Nephron progenitor cell (in vitro differentiated cells): Measurements from ENCODE around the gene ARMS2.

Experiments used
- DNase-seq: peaks from one replicate; pipeline ENCODE4 v3.0.0; 2021
- H3K27ac Mint-ChIP-seq: 2 replicates; pipeline ENCODE4 v1.8.0; 2021; ENCODE audit warnings: mild to moderate bottlenecking, moderate library complexity, mixed read lengths
- H3K27me3 Mint-ChIP-seq: 2 replicates; pipeline ENCODE4 v1.8.0; 2021; ENCODE audit warnings: mild to moderate bottlenecking, low read depth, mixed read lengths; ENCODE audit not compliant: poor library complexity
- H3K36me3 Mint-ChIP-seq: 2 replicates; pipeline ENCODE4 v1.8.0; 2021; ENCODE audit warnings: low read depth, mixed read lengths
- H3K4me1 Mint-ChIP-seq: 2 replicates; pipeline ENCODE4 v1.8.0; 2021; ENCODE audit warnings: mixed read lengths
- H3K4me3 Mint-ChIP-seq: 2 replicates; pipeline ENCODE4 v1.8.0; 2021; ENCODE audit warnings: mild to moderate bottlenecking, moderate library complexity, mixed read lengths
- H3K9me3 Mint-ChIP-seq: 2 replicates; pipeline ENCODE4 v1.8.0; 2021; ENCODE audit warnings: mild to moderate bottlenecking, moderate library complexity, mixed read lengths
- CTCF ChIP-seq: fragments of 200-600 bp; sonication (generic); IDR thresholded peaks from 2 replicates; pipeline ENCODE4 v1.5.0; 2021; ENCODE audit warnings: antibody characterized with exemption

The ARMS2 gene

GRCh38 chr10:122469848-122470247 lies 15.4 kb downstream of the ARMS2 start:
- DNase-seq, result no peak
- Mint-ChIP-seq H3K27ac (no peak overlapping the region), H3K36me3 (no peaks in the 10 kb centered on the region), H3K4me1 (peaks cover 19% of the 10 kb centered on the region), H3K9me3 (no peaks in the 10 kb centered on the region), H3K27me3 (peaks cover 64% of the 10 kb centered on the region), H3K4me3 (no peak overlapping the region)
- TF ChIP-seq CTCF, result no peak

DNA sequence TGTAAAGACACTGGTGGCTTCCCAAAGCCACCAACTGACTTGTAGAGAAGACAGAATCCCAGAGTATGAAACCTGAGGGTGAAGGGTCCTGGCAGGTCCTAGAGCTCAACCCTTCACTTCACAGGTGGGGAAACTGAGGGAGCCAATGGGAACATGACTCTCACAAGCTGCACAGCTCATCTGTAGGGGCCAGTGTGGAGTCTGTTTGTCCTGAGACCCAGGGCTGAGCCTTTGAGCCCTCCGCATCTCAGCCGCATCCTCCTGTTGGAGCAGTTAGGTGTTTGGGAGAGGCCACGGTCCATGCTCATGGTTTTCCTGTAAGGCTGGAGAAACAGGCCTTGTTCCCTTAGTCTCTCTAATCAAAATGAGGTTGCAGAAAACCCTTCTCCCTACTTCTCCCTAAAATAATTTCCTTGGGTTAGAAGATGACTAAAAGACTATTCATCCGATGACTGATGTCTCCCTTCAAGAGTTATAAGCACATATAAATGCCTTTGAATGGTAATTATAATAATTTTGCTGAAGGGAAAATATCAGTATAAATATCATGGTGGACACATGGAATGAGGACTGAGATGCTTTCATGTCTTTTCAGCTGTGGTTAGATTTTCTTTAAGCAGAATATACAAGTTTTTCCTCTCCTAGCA lies 17.2 kb downstream of the ARMS2 start:
- H3K4me3 Mint-ChIP-seq, result no peak overlapping the region
- no peak overlapping the region for H3K27ac Mint-ChIP-seq
- H3K27me3 Mint-ChIP-seq, result peaks cover 46% of the 10 kb centered on the region
- no peaks in the 10 kb centered on the region for H3K36me3 Mint-ChIP-seq
- peaks cover 37% of the 10 kb centered on the region for H3K4me1 Mint-ChIP-seq
- DNase-seq, result no peak
- H3K9me3 Mint-ChIP-seq, result no peaks in the 10 kb centered on the region
- TF ChIP-seq CTCF, result no peak

DNA sequence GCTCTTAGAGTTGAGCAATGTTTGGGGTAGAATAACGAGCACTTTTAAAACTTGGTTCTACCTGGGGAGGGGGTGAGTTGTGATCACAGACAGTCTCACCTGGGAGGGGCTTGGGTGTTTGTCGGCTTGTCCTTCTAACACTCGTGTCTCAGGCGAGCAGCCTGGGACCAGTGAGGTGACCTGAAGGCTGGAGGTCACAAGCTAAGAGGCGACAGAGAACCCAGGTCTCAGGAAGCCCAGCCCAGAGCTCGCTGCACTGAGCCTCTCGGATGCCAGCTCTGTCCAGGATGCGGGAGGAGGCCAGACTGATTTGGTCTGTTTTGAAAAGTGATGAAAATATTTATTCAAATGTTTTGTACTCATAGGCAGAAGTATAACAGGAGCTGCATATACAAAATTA lies 18.7 kb downstream of the ARMS2 start:
- no peak for TF ChIP-seq CTCF
- Mint-ChIP-seq H3K27me3 (peaks cover 31% of the 10 kb centered on the region), H3K9me3 (no peaks in the 10 kb centered on the region), H3K36me3 (no peaks in the 10 kb centered on the region), H3K4me1 (peaks cover 50% of the 10 kb centered on the region), H3K4me3 (no peak overlapping the region), H3K27ac (no peak overlapping the region)
- DNase-seq, result no peak

DNA sequence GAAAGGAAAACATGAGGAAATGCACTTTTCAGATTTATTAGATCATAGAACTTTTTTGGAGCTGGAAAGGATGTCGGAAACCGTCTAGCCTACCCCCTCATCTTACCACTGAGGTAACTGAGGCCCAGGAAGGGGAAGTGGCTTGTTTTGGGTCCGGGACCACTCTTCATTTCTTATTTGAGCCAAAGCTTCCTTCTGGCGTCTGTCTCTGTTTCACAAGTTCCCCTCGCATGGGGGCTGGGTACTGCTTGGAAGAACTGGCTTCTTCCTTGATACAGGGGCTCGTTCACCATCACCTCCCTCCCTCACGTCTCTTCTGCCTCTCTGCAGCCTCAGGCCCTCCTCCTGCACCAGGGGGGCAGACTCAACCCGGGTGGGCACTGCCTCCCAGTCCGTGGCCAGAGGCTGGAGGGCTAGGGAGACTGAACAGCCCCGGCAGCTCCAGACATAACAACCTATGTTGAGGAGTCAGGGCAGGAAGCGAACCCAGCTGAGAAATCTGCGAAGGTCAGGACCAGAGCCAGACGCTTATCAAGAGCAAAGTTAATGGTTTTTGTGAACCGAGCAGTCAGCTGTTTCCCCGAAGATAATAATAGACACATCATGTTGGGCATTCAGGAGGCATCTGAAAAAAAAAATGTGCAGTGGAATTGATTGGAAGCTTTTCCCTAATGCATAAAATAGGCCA lies 19.8 kb downstream of the ARMS2 start:
- no peak for DNase-seq
- no peak overlapping the region for H3K27ac Mint-ChIP-seq
- no peaks in the 10 kb centered on the region for H3K36me3 Mint-ChIP-seq

DNA sequence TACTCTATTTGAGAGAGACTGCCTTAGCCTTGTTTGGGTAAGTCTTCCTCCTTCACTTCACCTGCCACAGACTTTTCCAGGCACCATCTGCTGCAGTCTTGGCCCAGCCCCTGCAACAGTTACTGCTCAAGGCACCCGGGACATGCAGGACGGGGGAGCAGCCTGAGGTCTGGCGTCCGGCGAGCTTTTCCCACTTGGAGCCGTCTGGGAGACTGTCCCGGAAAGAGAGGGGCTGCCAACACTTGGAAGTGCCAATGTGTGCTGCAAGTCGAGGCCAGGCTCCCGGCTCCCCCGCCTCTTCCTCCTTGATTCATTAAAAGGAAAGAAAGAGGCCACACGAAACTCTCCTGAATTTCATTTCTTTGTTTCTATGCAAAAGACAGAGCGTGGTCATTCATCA lies 20.6 kb downstream of the ARMS2 start:
- H3K27ac Mint-ChIP-seq, result peak overlapping the region; percentile 81
- peaks cover 2% of the 10 kb centered on the region for H3K9me3 Mint-ChIP-seq
- peaks cover 25% of the 10 kb centered on the region for H3K27me3 Mint-ChIP-seq
- H3K36me3 Mint-ChIP-seq, result no peaks in the 10 kb centered on the region
- H3K4me1 Mint-ChIP-seq, result peaks cover 56% of the 10 kb centered on the region
- peak overlapping the region; percentile 62 for H3K4me3 Mint-ChIP-seq
- DNase-seq, result no peak
- TF ChIP-seq CTCF, result no peak

More for the DNA sequence above, 19.8 kb downstream of the ARMS2 start:
- H3K4me1 Mint-ChIP-seq, result peaks cover 56% of the 10 kb centered on the region
- no peaks in the 10 kb centered on the region for H3K9me3 Mint-ChIP-seq
- peak overlapping the region; percentile 43 for H3K4me3 Mint-ChIP-seq
- TF ChIP-seq CTCF, result no peak
- peaks cover 23% of the 10 kb centered on the region for H3K27me3 Mint-ChIP-seq
